Occipital lobe (tissue), 2 donors: ENCODE results near the gene EGFR. TPM values are rescaled to one million over a fixed set of nuclear protein-coding genes. Genes with fewer than 3 reads are reported as not detected.

Source experiments
- DNase-seq: peaks from one replicate; lab custom pipeline; 2025; lab: John Stamatoyannopoulos, UW
- total RNA-seq: library from RNA; depleted of rRNA; stranded (reverse); fragments of >200 nt; gene quantifications from one replicate; pipeline ENCODE4 v1.2.3, GENCODE V29; 2014

The EGFR gene
- total RNA-seq, 1 donor from 2014 or later, result 9.4 TPM

DNA sequence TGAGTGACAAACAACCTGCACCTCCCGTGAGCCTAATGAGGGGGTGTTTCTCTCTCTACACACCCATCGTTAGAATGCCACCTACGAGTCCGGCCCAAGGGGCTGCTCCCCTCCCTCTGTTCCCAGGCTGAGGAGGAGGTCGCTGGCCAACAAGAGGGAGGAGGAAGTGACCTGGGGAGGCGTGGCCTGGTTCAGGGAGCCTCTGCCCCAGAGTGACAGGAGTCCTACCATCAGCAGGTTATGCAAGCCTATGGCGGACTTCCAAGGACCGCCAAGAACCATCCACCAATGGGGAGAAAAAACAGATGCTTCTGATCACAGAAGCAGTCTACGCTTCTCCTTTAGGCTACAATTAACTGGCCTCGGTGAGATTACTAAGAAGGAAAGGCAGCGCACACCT, 12.3 kb upstream of the EGFR start:
- no peak for DNase-seq

- DNase-seq, result no peak
These were observed 5.0 kb upstream of the EGFR start for GRCh38 chr7:55013851-55014250.

GRCh38 chr7:55016061-55016745, 2.6 kb upstream of the EGFR start:
- no peak for DNase-seq

GRCh38 chr7:55016746-55017090, 2.1 kb upstream of the EGFR start:
- DNase-seq, result no peak

DNA sequence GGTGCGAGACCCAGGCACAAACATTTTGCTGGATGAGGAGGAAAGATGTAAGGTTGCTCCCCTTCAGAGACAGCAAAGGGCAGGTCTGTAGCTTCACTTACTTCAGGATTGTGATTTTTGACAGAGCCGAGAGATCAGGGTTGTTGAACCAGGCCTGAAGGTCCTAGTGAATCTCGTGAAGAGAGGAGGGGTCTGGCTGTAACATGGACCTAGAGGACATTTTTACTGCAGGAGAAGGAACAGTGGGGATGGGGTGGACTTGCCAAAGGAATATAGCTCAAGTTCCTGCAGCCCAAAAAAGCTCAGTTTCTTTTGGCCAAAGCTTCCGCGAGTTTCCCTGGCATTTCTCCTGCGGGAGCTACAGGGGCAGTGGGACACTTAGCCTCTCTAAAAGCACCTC, 976 bp upstream of the EGFR start:
- no peak for DNase-seq

DNA sequence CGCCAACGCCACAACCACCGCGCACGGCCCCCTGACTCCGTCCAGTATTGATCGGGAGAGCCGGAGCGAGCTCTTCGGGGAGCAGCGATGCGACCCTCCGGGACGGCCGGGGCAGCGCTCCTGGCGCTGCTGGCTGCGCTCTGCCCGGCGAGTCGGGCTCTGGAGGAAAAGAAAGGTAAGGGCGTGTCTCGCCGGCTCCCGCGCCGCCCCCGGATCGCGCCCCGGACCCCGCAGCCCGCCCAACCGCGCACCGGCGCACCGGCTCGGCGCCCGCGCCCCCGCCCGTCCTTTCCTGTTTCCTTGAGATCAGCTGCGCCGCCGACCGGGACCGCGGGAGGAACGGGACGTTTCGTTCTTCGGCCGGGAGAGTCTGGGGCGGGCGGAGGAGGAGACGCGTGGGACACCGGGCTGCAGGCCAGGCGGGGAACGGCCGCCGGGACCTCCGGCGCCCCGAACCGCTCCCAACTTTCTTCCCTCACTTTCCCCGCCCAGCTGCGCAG, 424 bp downstream of the EGFR start:
- no peak for DNase-seq

DNA sequence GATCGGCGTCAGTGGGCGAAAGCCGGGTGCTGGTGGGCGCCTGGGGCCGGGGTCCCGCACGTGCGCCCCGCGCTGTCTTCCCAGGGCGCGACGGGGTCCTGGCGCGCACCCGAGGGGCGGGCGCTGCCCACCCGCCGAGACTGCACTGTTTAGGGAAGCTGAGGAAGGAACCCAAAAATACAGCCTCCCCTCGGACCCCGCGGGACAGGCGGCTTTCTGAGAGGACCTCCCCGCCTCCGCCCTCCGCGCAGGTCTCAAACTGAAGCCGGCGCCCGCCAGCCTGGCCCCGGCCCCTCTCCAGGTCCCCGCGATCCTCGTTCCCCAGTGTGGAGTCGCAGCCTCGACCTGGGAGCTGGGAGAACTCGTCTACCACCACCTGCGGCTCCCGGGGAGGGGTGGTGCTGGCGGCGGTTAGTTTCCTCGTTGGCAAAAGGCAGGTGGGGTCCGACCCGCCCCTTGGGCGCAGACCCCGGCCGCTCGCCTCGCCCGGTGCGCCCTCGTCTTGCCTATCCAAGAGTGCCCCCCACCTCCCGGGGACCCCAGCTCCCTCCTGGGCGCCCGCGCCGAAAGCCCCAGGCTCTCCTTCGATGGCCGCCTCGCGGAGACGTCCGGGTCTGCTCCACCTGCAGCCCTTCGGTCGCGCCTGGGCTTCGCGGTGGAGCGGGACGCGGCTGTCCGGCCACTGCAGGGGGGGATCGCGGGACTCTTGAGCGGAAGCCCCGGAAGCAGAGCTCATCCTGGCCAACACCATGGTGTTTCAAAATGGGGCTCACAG, 1.1 kb downstream of the EGFR start:
- DNase-seq, result no peak

DNA sequence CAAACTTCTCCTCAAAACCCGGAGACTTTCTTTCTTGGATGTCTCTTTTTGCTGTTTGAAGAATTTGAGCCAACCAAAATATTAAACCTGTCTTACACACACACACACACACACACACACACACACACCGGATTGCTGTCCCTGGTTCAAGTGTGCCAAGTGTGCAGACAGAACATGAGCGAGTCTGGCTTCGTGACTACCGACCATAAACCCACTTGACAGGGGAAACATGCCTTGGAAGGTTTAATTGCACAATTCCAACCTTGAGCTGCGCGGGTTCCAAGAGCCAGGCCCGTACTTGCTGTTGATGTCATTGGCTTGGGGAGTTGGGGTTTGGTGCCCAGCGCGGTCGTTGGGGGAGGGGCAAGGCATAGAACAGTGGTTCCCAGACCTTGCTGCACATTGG, 1.7 kb downstream of the EGFR start:
- no peak for DNase-seq

DNA sequence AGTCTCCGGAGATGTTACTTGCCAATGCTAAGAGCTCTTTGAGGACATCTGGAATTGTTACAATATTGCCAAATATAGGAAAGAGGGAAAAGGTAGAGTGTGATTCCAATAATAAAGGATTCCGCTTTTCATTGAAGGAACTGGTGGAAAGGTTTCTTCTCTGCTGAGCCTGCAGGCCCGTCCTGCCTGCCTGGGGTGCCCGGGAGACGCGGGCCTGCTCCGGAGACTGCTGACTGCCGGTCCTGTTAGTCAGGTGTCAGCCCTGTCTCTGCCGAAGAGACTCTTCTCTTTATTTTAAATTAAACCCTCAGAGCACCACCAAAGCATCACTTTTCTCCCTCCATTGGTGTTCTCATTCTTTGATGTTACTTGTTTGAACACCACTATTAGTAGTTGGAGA, 2.2 kb downstream of the EGFR start:
- no peak for DNase-seq

GRCh38 chr7:55022002-55022985, 3.5 kb downstream of the EGFR start:
- no peak for DNase-seq

DNA sequence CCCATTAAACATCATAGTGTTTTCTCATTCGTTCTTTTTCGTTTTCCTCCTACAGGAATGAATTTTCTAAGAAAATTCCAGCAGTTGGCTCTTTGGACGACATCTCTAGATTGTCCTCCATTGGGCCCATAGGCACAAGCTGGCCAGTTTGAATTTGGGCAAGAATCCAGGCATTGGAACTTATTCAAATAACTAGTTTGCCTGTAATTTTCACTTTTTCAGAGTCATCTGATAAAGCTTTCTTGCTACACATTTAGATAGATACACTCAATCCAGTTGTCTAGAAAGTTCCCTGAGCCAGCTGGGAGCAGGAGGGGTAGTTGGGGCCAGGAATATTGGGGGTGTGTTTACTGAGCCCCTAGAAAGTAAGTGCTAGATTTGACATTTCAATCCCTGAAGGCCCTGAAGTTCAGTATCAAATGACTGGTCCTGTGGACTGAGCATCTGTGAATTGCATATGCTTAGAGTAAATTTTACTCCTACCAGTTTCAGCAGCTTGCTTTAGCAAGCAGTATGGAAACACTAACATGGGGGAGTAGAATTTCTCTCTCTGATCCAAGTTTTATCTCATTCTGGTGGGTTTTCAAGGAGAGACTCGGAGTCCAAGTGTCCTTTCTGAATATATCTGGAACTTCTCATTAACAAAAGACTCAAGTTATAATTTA, 5.2 kb downstream of the EGFR start:
- no peak for DNase-seq

DNA sequence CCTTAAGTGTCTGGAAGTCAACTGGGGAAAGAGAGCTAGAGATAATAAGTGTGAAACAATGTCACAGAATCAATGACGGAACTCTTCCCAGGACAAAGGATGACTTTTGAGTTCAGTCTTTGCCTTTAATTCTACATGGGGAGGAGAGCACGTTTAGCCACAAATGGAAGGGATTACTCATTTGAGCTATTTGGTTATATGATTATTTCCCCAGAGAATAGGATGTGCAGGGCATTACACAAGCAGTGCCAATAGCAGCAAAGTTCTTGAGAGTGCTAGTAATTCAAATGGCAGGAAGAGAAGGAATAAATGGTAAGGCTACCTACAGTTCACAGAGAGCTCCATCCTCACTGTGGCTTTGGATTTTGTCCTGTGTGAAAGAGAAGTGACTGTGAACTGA, 6.0 kb downstream of the EGFR start:
- DNase-seq, result no peak

- DNase-seq, result no peak
These were observed 7.4 kb downstream of the EGFR start for GRCh38 chr7:55026086-55026790.

GRCh38 chr7:55026867-55027490, 8.2 kb downstream of the EGFR start:
- no peak for DNase-seq

DNA sequence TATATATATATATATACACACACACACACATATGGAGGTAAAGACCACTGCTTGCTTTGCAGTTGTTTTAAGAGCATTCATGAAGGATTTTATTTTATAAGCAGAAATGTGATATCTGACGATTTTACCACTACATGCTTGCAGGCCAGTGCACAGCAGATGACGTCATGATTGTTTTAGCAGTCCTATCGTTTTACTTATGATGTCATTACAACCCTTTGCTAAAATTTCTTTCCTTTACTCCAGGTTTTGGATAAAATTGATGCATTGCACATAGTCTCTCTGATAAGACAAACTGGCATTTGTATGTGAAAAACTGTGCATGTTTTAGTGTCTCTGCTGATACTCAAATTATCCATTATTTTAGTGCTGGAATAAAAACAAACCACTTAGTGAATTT, 9.2 kb downstream of the EGFR start:
- DNase-seq, result no peak

GRCh38 chr7:55030314-55030713, 11.5 kb downstream of the EGFR start:
- no peak for DNase-seq

DNA sequence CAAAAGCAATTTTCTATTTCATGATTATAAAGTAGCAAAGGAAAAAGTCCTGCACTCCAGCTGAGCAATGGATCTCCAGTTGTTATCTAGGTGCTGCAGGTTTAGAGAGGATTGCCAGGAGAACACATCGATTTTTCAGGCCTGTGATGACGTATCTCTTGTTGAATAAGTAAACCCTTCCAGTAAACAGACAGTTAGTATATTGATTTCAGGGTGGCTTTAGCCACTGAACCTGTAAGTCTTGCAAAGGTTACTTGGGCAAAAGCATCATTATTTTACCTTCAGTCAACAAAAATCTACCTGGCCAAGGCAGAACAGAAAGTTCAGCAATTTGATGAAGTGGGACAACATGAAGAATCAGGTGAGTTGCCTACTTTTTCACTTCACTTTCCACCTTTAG, 12.3 kb downstream of the EGFR start:
- no peak for DNase-seq

DNA sequence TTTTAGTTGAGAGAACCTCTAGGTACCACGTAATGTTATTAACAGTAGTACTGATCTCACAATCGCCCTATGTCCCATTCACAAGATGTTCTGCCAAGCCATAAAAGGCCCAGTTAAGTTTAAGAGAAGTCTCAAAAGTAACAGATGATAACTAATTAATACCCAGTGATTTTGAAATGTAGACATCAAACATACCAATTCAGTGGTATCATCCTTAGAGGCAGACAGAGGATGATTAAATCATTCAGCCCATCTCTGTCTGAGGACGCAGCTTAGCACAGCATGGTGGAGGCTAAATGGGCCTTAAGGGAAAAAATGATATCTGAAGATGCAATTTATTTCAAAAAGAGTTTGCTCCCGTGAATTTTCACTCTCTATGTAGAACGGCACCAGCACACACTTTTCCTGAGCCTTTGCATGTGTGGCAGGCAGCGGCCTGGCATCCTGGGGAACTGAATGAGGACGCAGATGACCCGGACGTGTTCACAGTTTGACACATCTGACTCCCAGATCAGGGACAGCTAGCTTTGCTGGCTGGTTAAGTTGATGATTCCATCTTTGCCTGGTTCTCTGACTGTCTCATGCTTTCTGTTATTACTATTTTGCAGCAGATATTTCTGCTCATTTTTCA, 13.4 kb downstream of the EGFR start:
- no peak for DNase-seq

DNA sequence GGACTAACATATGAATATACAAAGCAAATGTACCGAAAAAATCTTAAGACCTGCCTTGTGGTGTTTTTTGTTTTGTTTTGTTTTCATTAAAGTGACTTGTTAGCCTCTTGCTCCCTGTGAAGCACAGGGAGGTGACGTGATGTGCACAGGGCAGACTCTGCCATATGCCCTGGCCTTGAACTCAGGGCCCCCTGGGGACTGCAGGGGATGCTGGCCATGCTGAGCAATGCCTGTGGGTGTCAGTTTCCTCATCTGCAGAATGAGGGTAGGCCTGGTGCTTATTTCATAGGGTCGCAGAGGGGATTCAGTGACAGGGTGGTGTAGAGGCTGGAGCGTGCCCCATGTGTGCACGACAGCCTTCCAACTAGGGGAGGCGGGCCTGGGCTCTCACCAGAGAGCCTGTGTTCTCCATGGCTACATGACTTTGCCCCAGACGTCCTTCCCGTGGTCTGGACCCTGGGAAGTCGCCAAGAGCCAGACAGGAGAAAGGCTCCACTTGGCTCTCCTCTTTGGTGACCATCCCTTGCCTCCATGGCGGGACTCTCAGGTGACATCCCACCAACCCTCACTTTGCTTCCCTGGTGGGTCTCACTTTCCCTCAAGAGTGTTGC, 14.5 kb downstream of the EGFR start:
- no peak for DNase-seq
